HS-5 (cell line): ENCODE results near the gene EVI5L.
"Not testable (repeated sequence)": the region's sequence is repeated elsewhere in the genome, so short reads cannot be mapped to it uniquely, and the experiment has no call there.

Experiments used
- DNase-seq: peaks from one replicate; pipeline ENCODE4 v3.0.0-alpha.2; 2012; ENCODE audit warnings: low read depth

Gene EVI5L

GRCh38 chr19:7829561-7830271 is at the start of gene EVI5L:
Gene EVI5L (plus strand): TSS chr19:7830218. CDS start chr19:7846543, 16,325 bp downstream.
- peak; percentile 99 for DNase-seq

GRCh38 chr19:7781157-7781556 is 48.9 kb upstream of the EVI5L start:
- no peak for DNase-seq

DNA sequence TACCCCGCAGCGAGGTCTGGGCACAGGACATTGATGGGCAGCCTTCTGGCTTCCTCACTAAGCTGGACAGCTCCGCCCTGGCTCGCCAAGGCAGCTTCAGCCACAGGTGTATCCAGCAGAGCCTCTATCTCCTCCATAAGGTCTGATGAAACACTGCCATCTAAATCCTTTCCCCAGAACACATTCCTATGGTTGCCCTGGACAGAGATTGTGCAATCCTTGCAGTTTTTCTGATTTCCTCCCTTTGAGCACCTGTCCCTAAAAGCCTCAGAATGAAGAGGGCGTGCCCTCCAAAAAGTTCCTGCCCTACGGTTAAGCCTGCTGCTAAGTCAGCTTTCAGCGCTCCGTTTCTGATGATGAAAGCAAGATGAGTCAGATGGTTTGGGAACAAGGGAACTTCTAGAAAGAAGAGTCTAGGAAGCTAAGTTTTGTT is 46.0 kb upstream of the EVI5L start:
- DNase-seq = no peak

DNA sequence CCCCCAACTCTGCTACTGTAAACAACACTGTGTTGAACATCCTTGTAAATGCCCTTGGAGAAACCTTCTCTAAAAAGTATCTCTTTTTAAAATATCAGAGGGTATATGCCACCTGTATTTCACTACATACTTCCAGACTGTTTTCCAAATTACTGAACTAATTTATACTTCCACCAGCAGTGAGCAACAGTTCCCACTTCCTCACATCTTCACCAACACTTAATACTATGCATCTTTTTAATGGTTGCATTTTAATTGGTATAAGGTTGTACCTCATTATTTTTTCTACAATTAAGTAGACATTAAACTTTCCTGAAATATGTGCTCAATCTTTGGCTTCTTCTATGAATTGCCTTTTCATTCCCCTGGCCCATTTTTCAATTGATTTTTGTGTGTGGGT is 45.2 kb upstream of the EVI5L start:
- no peak for DNase-seq

- no peak for DNase-seq
Observed at GRCh38 chr19:7787141-7787540, 42.9 kb upstream of the EVI5L start.

- DNase-seq = no peak
Observed at GRCh38 chr19:7787602-7788177, 42.3 kb upstream of the EVI5L start.

DNA sequence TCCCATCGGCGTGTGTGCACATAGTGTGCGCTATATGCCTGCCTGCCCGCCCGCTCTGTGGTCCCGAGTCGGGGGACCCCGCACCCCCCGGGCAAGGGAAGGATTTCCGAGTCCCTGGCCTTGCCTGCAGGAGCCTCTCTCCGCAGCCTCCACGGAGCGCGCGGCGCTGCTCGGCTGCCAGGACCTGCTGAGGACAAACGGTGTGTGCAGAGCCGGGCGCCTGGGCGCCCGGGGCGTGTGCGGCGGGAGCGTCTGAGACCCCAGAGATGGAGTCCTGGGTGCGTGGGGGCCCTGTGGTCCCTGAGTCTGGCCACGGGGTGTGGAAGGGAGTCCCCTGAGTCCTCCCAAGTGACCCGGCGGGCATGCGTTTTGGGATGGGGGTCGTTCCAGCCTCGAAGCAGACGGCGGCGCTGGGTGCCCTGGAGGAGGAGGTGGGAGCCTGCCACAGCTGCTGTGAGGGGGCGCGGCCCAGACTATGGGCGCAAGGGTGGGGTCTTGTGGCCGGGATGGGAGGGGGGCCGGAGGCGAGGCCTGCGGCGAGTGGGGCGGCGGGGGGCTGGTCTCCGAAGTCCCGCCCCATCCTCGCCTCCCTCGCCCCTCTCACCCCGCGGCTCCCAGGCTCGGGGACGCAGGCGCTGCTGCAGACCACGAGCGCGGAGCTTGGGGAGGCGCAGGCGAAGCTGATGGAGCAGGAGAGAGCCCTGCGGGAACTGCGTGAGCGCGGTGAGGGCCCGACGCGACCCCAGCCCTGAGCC is 41.7 kb upstream of the EVI5L start:
- DNase-seq = no peak

GRCh38 chr19:7788933-7789323 is 41.1 kb upstream of the EVI5L start:
- DNase-seq = no peak

DNA sequence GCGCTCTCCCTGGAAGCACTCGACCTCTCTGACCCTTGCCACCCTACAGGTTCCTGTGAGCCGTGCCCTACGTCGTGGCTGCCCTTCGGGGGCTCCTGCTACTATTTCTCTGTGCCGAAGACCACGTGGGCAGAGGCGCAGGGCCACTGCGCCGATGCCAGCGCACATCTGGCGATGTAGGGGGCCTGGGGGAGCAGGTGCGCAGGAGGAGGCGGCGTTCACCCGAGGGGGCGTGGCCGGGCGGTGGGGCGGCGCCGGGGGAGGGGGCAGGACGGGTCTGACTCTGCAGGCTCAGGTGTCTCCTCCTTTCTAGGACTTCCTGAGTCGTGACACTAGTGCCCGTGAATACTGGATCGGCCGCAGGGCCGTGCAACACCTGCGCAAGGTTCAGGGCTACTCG is 40.6 kb upstream of the EVI5L start:
- DNase-seq = no peak

DNA sequence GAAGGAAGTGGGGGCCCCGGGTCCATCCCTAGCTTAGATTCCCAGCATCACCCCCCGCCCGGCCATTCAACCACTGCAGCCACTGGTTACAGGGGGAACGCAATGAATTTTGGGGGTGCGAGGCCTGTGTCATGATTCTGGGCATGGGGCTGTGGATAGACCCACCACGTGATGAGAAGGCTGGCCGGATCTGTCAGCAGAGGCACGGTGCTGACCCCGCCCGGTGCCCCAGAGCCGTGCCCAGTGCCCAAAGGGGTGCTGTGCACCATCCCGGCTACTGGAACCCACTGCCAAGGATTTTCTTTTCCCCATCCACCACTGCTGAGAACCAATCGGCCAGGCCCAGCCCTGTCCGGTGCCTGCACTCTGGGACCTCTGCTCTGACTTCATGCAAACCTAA is 39.6 kb upstream of the EVI5L start:
- no peak for DNase-seq

GRCh38 chr19:7792281-7792680 is 37.7 kb upstream of the EVI5L start:
- DNase-seq = no peak

DNA sequence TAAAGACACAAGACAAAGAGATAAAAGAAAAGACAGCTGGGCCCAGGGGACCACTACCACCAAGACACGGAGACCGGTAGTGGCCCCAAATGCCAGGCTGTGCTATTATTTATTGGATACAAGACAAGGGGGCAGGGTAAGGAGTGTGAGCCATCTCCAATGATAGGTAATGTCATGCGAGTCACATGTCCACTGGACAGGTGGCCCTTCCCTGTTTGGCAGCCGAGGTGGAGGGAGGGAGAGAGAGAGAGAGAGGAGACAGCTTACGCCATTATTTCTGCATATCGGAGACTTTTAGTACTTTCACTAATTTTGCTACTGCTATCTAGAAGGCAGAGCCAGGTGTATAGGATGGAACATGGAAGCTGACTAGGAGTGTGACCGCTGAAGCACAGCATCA is 37.3 kb upstream of the EVI5L start:
- DNase-seq = not testable (repeated sequence)

DNA sequence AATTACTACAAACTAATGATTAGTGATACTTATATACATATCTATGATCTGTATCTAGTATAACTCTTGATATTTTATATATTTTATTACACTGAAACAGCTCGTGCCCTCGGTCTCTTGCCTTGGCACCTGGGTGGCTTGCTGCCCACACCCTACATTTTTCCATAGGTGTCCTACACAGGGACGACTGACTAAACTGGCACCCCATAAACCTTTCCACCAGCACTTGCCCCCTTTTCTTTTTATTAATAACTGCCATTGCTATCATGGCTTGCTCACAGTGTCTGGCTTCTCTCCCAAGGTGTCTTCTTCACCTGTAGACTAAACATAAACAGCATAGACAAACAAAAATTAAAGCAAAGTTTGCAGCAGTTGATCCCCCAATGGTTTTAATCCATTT is 36.5 kb upstream of the EVI5L start:
- no peak for DNase-seq

- no peak for DNase-seq
Observed at GRCh38 chr19:7795555-7796161, 34.4 kb upstream of the EVI5L start.

GRCh38 chr19:7799640-7800355 is 30.2 kb upstream of the EVI5L start:
- DNase-seq = no peak

DNA sequence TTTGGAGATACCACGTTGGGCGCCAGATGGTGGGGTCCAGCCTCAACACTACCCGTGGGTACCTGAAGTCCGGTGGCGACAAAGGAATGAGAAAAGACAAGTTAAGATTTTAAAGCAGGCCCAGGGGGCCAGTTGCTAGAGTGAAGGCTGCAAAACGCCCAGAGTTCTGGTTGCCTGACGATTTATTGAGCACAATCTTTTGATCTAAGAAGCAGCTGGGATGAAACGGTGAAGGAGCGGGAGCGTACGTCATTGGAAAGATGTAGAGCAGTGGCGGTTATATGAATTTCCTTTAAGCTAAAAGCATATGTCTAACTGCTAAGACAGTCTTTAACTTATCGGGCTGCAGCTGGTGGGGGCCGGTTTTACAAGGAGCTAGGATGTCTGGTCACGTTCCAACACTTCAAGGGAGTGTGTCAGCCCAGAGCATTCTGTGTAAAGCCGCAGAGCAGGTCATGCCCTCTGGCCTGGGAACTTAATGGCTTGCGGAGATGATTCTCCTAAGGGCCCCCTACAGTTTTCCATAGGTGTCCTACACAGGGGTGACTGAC is 28.9 kb upstream of the EVI5L start:
- DNase-seq = no peak

DNA sequence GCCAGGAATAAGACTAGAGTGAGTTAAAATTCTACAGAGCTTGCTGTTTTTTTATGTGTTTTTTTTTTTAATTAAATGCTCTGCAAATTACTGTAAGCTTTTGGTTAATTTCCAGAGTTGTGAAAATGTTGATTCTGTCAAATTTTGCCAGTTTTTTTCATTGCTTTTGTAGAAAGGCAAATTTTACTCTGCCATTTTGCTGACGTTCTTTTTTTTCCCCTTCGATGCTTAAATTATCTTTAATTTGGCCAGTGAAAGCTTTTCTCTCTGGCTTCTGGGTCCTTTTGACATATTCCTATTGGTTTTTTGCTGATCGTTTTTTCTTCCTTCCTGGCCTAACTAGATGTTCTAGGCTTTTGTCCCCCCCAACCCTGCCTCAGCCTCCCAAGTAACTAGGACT is 23.8 kb upstream of the EVI5L start:
- DNase-seq = no peak

DNA sequence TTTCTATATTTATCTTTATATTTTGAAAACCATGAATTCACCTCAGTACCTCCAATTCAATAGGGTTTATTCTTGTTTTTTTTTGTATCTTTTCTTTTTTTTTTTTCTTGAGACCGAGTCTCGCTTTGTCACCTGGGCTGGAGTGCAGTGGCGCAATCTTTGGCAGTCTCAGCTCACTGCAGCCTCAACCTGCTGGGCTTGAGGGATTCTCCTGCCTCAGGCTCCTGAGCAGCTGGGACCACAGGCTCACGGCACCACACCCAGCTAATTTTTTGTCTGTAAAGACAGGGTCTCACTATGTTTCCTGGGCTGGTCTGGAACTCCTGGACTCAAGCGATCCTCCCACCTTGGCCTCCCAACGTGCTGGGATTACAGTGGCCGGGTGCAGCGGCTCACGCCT is 23.1 kb upstream of the EVI5L start:
- DNase-seq = no peak

- DNase-seq = no peak
Observed at GRCh38 chr19:7808108-7808507, 21.9 kb upstream of the EVI5L start.

DNA sequence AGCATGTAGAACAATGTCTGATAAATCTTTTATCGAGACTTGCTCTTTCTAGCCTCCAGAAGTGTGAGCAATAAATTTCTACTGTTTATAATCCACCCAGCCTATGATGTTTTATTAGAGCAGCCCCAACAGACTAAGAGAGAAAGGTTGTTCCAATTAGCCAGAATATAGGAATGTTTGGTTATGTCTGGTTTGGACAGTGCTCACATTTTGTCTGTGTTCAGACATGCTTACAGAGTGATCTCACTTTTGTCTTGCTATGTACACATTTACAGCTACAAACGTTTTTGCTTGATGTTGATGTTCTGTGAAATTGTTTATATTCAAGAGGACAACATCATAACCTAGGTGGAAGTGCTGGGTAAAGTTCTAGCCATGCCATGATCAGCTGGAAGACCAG is 18.0 kb upstream of the EVI5L start:
- DNase-seq = no peak

DNA sequence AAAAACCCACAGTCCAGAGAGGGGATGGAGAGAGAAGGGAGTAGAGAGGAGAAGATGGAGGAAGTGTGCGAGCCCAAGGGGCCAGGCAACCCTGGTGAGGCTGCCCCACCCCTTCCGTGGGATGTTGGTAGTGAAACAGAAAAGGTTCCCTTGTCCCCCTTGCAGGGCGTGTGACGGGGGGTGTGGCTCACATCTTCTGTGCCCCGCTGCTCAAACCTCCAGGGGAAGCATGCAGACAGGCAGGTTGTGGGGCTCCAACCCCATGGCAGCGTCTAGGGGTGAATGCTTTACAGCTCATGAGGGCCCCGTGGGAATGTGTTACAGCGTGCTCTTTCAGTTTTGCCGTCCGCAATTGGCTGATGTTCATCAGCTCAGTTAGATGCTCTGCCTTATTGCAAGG is 14.7 kb upstream of the EVI5L start:
- no peak for DNase-seq

DNA sequence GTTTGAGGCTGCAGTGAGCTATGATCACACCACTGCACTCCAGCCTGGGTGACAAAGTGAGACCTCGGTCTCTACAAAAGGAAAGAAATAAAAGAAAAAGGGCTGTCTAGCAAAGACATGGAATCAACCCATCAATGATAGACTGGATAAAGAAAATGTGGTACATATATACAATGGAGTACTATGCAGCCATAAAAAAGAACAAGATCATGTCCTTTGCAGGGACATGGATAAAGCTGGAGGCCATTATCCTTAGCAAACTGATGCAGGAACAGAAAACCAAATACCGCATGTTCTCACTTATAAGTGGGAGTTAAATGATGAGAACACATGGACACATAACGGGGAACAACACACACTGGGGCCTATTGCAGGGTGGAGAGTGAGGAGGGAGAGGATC is 14.0 kb upstream of the EVI5L start:
- not testable (repeated sequence) for DNase-seq
